ENCODE data around the gene DNER.
"Not testable (repeated sequence)": the region's sequence is repeated elsewhere in the genome, so short reads cannot be mapped to it uniquely, and the experiment has no call there.

The DNER gene

GRCh38 chr2:229403296-229403695, 311.1 kb downstream of the DNER start:
- Histone ChIP-seq H3K4me3 (ENCODE audit: low read depth, low read length) (no peak overlapping the region), H3K27me3 (ENCODE audit: control insufficient read depth, insufficient read depth, low read length) (no peaks in the 10 kb centered on the region), H3K9ac (ENCODE audit: low read depth, low read length) (no peak overlapping the region), H3K4me1 (ENCODE audit: control insufficient read depth, insufficient read depth, low read length) (no peaks in the 10 kb centered on the region), H3K9me3 (ENCODE audit: control insufficient read depth, insufficient read depth, low read length) (no peaks in the 10 kb centered on the region), H3K36me3 (ENCODE audit: control insufficient read depth, insufficient read depth, low read length) (no peaks in the 10 kb centered on the region)

- Histone ChIP-seq H3K4me3 (ENCODE audit: low read depth, low read length) (no peak overlapping the region), H3K4me1 (ENCODE audit: control insufficient read depth, insufficient read depth, low read length) (no peaks in the 10 kb centered on the region), H3K9me3 (ENCODE audit: control insufficient read depth, insufficient read depth, low read length) (no peaks in the 10 kb centered on the region), H3K36me3 (ENCODE audit: control insufficient read depth, insufficient read depth, low read length) (no peaks in the 10 kb centered on the region), H3K27me3 (ENCODE audit: control insufficient read depth, insufficient read depth, low read length) (no peaks in the 10 kb centered on the region), H3K9ac (ENCODE audit: low read depth, low read length) (no peak overlapping the region)
Measured at GRCh38 chr2:229401171-229401865, 313.0 kb downstream of the DNER start.

- H3K9ac ChIP-seq (ENCODE audit: low read depth, low read length), result no peak overlapping the region
- peaks cover 3% of the 10 kb centered on the region for H3K9me3 ChIP-seq (ENCODE audit: control insufficient read depth, insufficient read depth, low read length)
- no peaks in the 10 kb centered on the region for H3K4me1 ChIP-seq (ENCODE audit: control insufficient read depth, insufficient read depth, low read length)
- H3K36me3 ChIP-seq (ENCODE audit: control insufficient read depth, insufficient read depth, low read length), result no peaks in the 10 kb centered on the region
- no peak overlapping the region for H3K4me3 ChIP-seq (ENCODE audit: low read depth, low read length)
- no peaks in the 10 kb centered on the region for H3K27me3 ChIP-seq (ENCODE audit: control insufficient read depth, insufficient read depth, low read length)
Measured at GRCh38 chr2:229393926-229394325, 320.4 kb downstream of the DNER start.

- no peak overlapping the region for H3K4me3 ChIP-seq (ENCODE audit: low read depth, low read length)
- no peaks in the 10 kb centered on the region for H3K36me3 ChIP-seq (ENCODE audit: control insufficient read depth, insufficient read depth, low read length)
- peaks cover 3% of the 10 kb centered on the region for H3K9me3 ChIP-seq (ENCODE audit: control insufficient read depth, insufficient read depth, low read length)
- H3K27me3 ChIP-seq (ENCODE audit: control insufficient read depth, insufficient read depth, low read length), result no peaks in the 10 kb centered on the region
- no peaks in the 10 kb centered on the region for H3K4me1 ChIP-seq (ENCODE audit: control insufficient read depth, insufficient read depth, low read length)
- no peak overlapping the region for H3K9ac ChIP-seq (ENCODE audit: low read depth, low read length)
Measured at GRCh38 chr2:229392196-229392595, 322.2 kb downstream of the DNER start.

GRCh38 chr2:229388731-229389130, 325.6 kb downstream of the DNER start:
- Histone ChIP-seq H3K9ac (ENCODE audit: low read depth, low read length) (no peak overlapping the region), H3K36me3 (ENCODE audit: control insufficient read depth, insufficient read depth, low read length) (no peaks in the 10 kb centered on the region), H3K4me3 (ENCODE audit: low read depth, low read length) (no peak overlapping the region), H3K9me3 (ENCODE audit: control insufficient read depth, insufficient read depth, low read length) (no peaks in the 10 kb centered on the region), H3K27me3 (ENCODE audit: control insufficient read depth, insufficient read depth, low read length) (no peaks in the 10 kb centered on the region), H3K4me1 (ENCODE audit: control insufficient read depth, insufficient read depth, low read length) (no peaks in the 10 kb centered on the region)

GRCh38 chr2:229387866-229388265, 326.5 kb downstream of the DNER start:
- Histone ChIP-seq H3K4me3 (ENCODE audit: low read depth, low read length) (no peak overlapping the region), H3K36me3 (ENCODE audit: control insufficient read depth, insufficient read depth, low read length) (no peaks in the 10 kb centered on the region), H3K9ac (ENCODE audit: low read depth, low read length) (no peak overlapping the region), H3K4me1 (ENCODE audit: control insufficient read depth, insufficient read depth, low read length) (no peaks in the 10 kb centered on the region), H3K27me3 (ENCODE audit: control insufficient read depth, insufficient read depth, low read length) (no peaks in the 10 kb centered on the region), H3K9me3 (ENCODE audit: control insufficient read depth, insufficient read depth, low read length) (no peaks in the 10 kb centered on the region)

GRCh38 chr2:229380101-229380625, 334.2 kb downstream of the DNER start:
- Histone ChIP-seq H3K4me1 (ENCODE audit: control insufficient read depth, insufficient read depth, low read length) (no peaks in the 10 kb centered on the region), H3K27me3 (ENCODE audit: control insufficient read depth, insufficient read depth, low read length) (no peaks in the 10 kb centered on the region), H3K9me3 (ENCODE audit: control insufficient read depth, insufficient read depth, low read length) (no peaks in the 10 kb centered on the region), H3K9ac (ENCODE audit: low read depth, low read length) (no peak overlapping the region), H3K36me3 (ENCODE audit: control insufficient read depth, insufficient read depth, low read length) (no peaks in the 10 kb centered on the region), H3K4me3 (ENCODE audit: low read depth, low read length) (no peak overlapping the region)

- Histone ChIP-seq H3K36me3 (ENCODE audit: control insufficient read depth, insufficient read depth, low read length) (no peaks in the 10 kb centered on the region), H3K9me3 (ENCODE audit: control insufficient read depth, insufficient read depth, low read length) (no peaks in the 10 kb centered on the region), H3K27me3 (ENCODE audit: control insufficient read depth, insufficient read depth, low read length) (no peaks in the 10 kb centered on the region), H3K4me3 (ENCODE audit: low read depth, low read length) (no peak overlapping the region), H3K4me1 (ENCODE audit: control insufficient read depth, insufficient read depth, low read length) (no peaks in the 10 kb centered on the region), H3K9ac (ENCODE audit: low read depth, low read length) (no peak overlapping the region)
Measured at GRCh38 chr2:229378386-229378785, 336.0 kb downstream of the DNER start.

- Histone ChIP-seq H3K27me3 (ENCODE audit: control insufficient read depth, insufficient read depth, low read length) (no peaks in the 10 kb centered on the region), H3K4me1 (ENCODE audit: control insufficient read depth, insufficient read depth, low read length) (no peaks in the 10 kb centered on the region), H3K4me3 (ENCODE audit: low read depth, low read length) (no peak overlapping the region), H3K36me3 (ENCODE audit: control insufficient read depth, insufficient read depth, low read length) (no peaks in the 10 kb centered on the region), H3K9me3 (ENCODE audit: control insufficient read depth, insufficient read depth, low read length) (no peaks in the 10 kb centered on the region), H3K9ac (ENCODE audit: low read depth, low read length) (no peak overlapping the region)
Measured at GRCh38 chr2:229376866-229377265, 337.5 kb downstream of the DNER start.

- Histone ChIP-seq H3K27me3 (ENCODE audit: control insufficient read depth, insufficient read depth, low read length) (no peaks in the 10 kb centered on the region), H3K9me3 (ENCODE audit: control insufficient read depth, insufficient read depth, low read length) (no peaks in the 10 kb centered on the region), H3K4me3 (ENCODE audit: low read depth, low read length) (no peak overlapping the region)
Measured at GRCh38 chr2:229375251-229375650, 339.1 kb downstream of the DNER start.

GRCh38 chr2:229373311-229373710, 341.0 kb downstream of the DNER start:
- H3K4me1 ChIP-seq (ENCODE audit: control insufficient read depth, insufficient read depth, low read length); H3K36me3 ChIP-seq (ENCODE audit: control insufficient read depth, insufficient read depth, low read length); H3K27me3 ChIP-seq (ENCODE audit: control insufficient read depth, insufficient read depth, low read length); H3K9me3 ChIP-seq (ENCODE audit: control insufficient read depth, insufficient read depth, low read length); H3K4me3 ChIP-seq (ENCODE audit: low read depth, low read length); H3K9ac ChIP-seq (ENCODE audit: low read depth, low read length): not testable (repeated sequence)

More at GRCh38 chr2:229375251-229375650, 339.1 kb downstream of the DNER start:
- no peaks in the 10 kb centered on the region for H3K4me1 ChIP-seq (ENCODE audit: control insufficient read depth, insufficient read depth, low read length)
- no peak overlapping the region for H3K9ac ChIP-seq (ENCODE audit: low read depth, low read length)
- no peaks in the 10 kb centered on the region for H3K36me3 ChIP-seq (ENCODE audit: control insufficient read depth, insufficient read depth, low read length)

GRCh38 chr2:229372207-229372606, 342.1 kb downstream of the DNER start:
- no peaks in the 10 kb centered on the region for H3K27me3 ChIP-seq (ENCODE audit: control insufficient read depth, insufficient read depth, low read length)
- H3K9ac ChIP-seq (ENCODE audit: low read depth, low read length), result no peak overlapping the region
- H3K4me3 ChIP-seq (ENCODE audit: low read depth, low read length), result no peak overlapping the region
- H3K9me3 ChIP-seq (ENCODE audit: control insufficient read depth, insufficient read depth, low read length), result no peaks in the 10 kb centered on the region
- no peaks in the 10 kb centered on the region for H3K4me1 ChIP-seq (ENCODE audit: control insufficient read depth, insufficient read depth, low read length)
- no peaks in the 10 kb centered on the region for H3K36me3 ChIP-seq (ENCODE audit: control insufficient read depth, insufficient read depth, low read length)

All from iPS-15b (cell line).